Activated T-cell treated with anti-CD3 and anti-CD28 coated beads, Interleukin-2, amount 50 U/mL, for 1 hour (primary cell): Measurements from ENCODE around the gene PKIB.
"Not testable (repeated sequence)": the region's sequence is repeated elsewhere in the genome, so short reads cannot be mapped to it uniquely, and the experiment has no call there.

Experiments
- DNase-seq: peaks from one replicate; pipeline ENCODE4 v3.0.0-alpha.2; 2020

The PKIB gene

GRCh38 chr6:122712448-122713137 is 102.4 kb downstream of the PKIB start:
- DNase-seq: no peak

- no peak for DNase-seq
Observed at GRCh38 chr6:122713138-122713537, 102.9 kb downstream of the PKIB start.

GRCh38 chr6:122714059-122714458 is 103.9 kb downstream of the PKIB start:
- no peak for DNase-seq

GRCh38 chr6:122715725-122716124 is 105.5 kb downstream of the PKIB start:
- no peak for DNase-seq

GRCh38 chr6:122717350-122717749 is 107.1 kb downstream of the PKIB start:
- DNase-seq: no peak

- no peak for DNase-seq
Observed at GRCh38 chr6:122718616-122719015, 108.4 kb downstream of the PKIB start.

- DNase-seq: no peak
Observed at GRCh38 chr6:122719176-122719575, 109.0 kb downstream of the PKIB start.

GRCh38 chr6:122722746-122723145 is 112.5 kb downstream of the PKIB start:
- no peak for DNase-seq

GRCh38 chr6:122726649-122727048 is 116.4 kb downstream of the PKIB start:
- no peak for DNase-seq

- no peak for DNase-seq
Observed at GRCh38 chr6:122727244-122727643, 117.0 kb downstream of the PKIB start.

- DNase-seq: no peak
Observed at GRCh38 chr6:122730334-122730733, 120.1 kb downstream of the PKIB start.

GRCh38 chr6:122730775-122731386 is 120.7 kb downstream of the PKIB start:
- DNase-seq: no peak

GRCh38 chr6:122733259-122733658 is 123.1 kb downstream of the PKIB start:
- DNase-seq: no peak

GRCh38 chr6:122734529-122735395 is 124.6 kb downstream of the PKIB start:
- DNase-seq: no peak

- no peak for DNase-seq
Observed at GRCh38 chr6:122735582-122735981, 125.4 kb downstream of the PKIB start.

GRCh38 chr6:122736163-122736562 is 126.0 kb downstream of the PKIB start:
- no peak for DNase-seq

GRCh38 chr6:122736616-122737015 is 126.4 kb downstream of the PKIB start:
- no peak for DNase-seq

GRCh38 chr6:122740091-122740490 is 129.9 kb downstream of the PKIB start:
- no peak for DNase-seq

GRCh38 chr6:122740936-122741335 is 130.7 kb downstream of the PKIB start:
- no peak for DNase-seq

GRCh38 chr6:122744247-122744646 is 134.0 kb downstream of the PKIB start:
- not testable (repeated sequence) for DNase-seq

GRCh38 chr6:122744856-122745255 is 134.7 kb downstream of the PKIB start:
- DNase-seq: not testable (repeated sequence)

- DNase-seq: no peak
Observed at GRCh38 chr6:122746688-122747087, 136.5 kb downstream of the PKIB start.

GRCh38 chr6:122747573-122747972 is 137.4 kb downstream of the PKIB start:
- no peak for DNase-seq

- not testable (repeated sequence) for DNase-seq
Observed at GRCh38 chr6:122748945-122749344, 138.7 kb downstream of the PKIB start.
